Erythroblast (primary cell): ENCODE results near the gene TSPAN9.

Experiments
- GATA1 ChIP-seq: IDR thresholded peaks from 2 replicates; pipeline ENCODE4 v1.6.1; 2011; ENCODE audit warnings: low read depth, mild to moderate bottlenecking, control low read depth, low read length, moderate library complexity
- POLR2A ChIP-seq: IDR thresholded peaks from 2 replicates; pipeline ENCODE4 v1.6.1; 2011; ENCODE audit warnings: mild to moderate bottlenecking, low read length

DNA sequence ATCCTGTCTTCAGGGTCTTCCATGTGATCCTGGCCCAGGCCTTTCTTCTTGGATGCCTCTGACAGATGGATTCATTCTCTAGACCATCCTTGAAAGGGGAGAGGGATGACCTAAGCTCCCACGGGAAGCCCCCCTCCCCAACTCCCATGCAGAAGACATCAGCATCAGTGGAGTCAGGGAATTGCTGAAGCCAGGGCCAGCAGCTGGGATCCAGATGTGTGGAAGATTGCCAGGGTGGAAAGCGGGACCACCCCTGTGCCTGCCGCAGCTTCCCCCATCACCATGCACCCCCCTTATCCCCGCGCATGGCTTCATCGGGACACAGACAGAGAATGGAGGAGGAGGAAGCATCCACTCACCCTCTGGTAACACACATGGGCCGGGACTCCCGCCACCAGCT lies 230.2 kb downstream of the TSPAN9 start:
- TF ChIP-seq POLR2A (no peak), GATA1 (no peak)
